A204.1 (cell line): ENCODE data around the gene POLD3.
"Not testable (repeated sequence)": the region's sequence is repeated elsewhere in the genome, so short reads cannot be mapped to it uniquely, and the experiment has no call there.

Source experiments
- FAIRE-seq: peaks from 2 replicates; lab custom pipeline; 2012; peaks lifted over from hg19 to GRCh38; lab: Jason Lieb, UNC

Gene POLD3

DNA sequence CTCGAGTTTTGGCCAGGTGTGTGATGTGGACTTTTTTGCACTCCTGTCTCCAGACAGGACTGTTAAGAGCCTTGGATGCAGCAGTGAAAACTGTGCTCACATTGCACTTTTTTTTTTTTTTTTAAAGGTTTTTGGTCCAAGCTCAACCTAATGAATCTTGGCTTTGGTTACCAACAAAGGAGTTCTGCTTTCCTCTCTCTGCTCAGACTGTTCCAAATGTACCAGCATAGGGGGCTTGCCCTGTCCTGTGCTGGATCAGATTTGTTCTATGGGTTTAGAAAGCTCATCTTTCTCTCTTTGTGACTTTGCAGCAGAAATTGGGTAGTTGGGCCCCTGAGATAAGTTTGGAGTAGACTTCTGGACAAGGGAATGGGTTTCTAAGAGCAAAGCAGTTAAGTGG lies 45.3 kb downstream of the POLD3 start:
- FAIRE-seq = no peak

- FAIRE-seq = no peak
Measured at GRCh38 chr11:74638869-74639268, 46.5 kb downstream of the POLD3 start.

DNA sequence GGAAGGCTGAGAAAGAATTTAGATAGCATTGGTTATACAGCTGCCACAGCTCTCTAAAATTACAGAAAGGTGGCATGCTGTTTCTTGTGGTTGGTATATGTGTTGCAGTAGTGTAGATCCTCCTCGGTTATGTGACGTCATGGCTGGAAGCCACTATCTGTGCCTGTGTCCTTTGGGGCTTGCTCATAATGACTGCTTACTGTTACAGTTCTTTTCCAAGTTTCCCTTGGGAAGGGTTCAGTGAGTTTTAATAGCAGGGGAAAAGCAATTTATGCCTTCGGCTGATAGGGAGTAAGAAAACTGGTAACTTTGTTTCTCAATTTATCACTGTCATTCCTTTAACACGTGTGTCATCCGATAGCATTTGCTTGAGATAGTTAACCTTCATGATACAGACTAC lies 47.2 kb downstream of the POLD3 start:
- FAIRE-seq = no peak

DNA sequence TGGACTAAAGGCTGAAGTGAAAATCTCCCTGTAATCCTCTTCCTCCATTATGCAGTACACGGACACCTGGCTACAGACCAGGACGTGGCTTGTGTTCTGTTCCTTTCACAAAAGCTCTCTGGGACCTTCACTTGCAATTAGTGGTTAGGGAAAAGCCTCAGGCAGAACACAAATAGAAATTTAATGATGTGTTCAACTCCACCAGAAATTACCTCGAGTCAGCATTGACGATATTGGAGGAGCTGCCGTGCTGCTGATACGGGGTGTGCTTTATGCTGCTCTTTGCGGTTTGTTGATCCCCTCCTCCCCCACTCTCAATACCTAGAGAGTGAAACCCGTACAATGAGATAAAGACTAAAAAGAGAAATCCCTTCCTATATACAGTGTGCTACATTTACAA lies 48.9 kb downstream of the POLD3 start:
- FAIRE-seq = no peak

DNA sequence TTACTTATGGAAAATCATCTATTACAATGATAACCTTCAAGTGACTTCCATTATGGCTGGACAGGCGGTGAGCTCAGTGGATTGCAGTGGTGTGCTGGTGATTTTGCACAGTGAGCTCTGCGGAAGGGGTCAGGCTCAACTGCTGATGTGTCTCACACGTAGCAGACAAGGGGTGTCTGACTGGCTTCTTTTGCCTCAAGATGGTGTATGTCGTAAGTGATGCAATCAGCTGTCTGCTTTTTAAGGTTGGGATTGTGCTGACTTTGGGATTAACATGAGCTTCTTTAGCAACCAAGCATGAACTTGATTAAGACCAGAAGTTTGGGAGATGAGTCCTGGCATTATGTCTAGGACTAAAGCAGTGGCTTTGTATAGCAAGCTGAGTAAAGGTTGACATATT lies 49.5 kb downstream of the POLD3 start:
- FAIRE-seq = no peak

DNA sequence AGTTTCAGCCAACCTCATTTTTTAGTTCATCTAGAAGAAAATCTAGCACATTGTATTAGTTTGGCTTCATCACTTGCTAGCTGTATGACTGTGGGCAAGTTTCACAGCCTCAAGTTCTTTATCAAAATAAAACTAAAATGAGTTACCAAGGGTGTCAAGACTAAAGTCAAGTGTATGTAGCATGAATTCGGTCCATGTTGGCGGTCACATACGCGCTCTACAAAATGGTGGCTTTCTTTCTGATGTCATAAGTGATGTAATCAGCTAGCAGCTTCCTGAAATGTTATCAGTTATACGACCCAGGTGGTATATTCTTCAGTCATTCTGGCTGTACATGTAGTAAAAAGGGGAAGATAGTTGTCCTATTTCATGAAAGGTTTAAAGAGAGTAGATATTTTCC lies 50.5 kb downstream of the POLD3 start:
- no peak for FAIRE-seq

DNA sequence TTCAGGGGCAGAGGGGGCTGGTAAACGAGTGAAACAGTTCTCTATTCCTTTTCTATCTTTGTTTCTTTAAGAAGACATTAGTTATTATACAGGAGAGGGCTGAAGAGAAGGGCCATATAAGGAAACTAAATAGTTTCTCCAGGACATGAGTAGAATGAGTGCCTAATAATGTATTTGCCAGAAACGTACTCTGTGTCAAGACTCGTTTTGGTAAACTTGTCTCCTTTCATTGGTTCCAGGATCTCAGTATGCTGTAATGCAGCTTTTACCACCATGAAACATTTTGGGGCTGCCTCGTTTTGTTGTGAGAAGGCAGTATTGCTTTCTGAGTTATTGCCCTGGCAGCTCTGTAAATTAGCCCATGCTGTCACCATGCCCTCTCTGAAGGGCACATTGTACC lies 51.7 kb downstream of the POLD3 start:
- FAIRE-seq = no peak

GRCh38 chr11:74646215-74646614 lies 53.8 kb downstream of the POLD3 start:
- FAIRE-seq = no peak

- FAIRE-seq = no peak
Measured at GRCh38 chr11:74646954-74647353, 54.6 kb downstream of the POLD3 start.

DNA sequence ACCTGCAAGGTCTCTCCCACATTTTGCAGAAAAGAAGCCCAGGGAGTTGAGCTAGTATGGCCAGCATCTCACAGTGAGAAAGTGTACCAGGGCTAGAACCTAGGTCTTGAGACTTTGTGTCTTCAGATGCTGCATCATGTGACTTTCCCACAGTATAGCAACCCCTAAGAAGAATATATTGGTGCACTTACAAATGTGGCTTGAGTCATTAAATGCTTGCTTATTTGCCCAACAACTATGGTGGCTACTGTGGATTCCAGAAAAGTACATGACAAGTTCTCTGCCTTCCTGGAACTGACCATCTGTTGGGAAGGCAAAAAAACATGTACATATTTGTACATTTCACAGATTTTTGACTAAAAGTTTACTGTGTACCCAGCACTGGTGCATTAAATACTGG lies 55.0 kb downstream of the POLD3 start:
- FAIRE-seq = no peak

- FAIRE-seq = no peak
Measured at GRCh38 chr11:74647831-74648230, 55.4 kb downstream of the POLD3 start.

DNA sequence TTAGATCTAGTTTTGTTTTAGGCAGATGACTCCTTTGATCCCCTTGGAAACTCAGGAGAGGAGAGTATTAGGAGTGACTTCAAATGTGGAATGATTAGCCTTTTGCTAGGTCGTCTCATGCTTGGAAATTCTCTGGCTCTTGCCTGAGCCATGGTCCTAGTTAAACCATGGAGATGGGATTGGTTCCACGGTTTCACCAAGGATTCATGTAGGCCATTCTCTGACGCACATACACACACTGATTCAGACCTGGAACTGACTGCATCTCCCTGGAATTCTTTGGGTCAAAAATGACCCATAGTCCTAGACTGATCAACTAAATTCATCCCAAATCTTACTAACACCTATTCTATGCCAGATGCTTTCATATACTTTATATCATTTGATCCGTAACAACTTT lies 56.5 kb downstream of the POLD3 start:
- FAIRE-seq = no peak

DNA sequence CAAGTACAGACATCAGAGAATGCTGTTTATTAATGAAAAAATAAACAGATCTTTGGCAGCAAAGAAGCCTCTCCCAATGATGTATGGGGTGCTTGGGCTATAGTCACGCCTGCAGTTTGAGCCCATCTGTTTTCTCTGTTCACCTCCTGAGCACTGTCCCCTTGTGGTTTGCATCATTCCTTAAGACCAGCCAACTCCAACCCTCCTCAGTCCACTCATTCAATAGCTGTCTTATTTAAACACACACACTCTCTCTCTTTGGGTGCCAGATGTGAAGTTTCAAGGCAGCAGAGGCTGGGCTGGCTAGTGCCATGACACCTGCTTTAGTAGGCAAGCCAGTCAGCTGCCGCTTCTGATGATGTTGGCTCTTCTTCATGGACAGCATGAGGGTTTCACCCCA lies 58.1 kb downstream of the POLD3 start:
- no peak for FAIRE-seq

DNA sequence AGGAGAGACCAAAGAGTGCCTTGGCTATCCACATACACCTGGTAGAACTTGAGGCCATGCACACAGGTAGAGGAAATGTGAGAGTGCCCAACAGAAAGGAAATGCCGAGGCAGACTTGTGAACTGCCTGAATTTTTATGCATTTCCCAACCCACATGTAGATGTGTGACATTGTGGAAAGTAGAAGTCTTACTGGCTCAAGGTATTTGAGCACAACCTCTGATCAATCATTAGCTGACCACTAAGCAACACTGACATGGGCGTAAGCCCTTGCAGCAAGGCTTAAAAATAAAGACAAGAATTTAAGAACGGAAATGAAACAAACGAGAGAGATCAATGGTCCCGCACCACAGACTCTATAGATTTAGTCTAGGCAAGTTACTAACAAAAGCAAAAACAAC lies 62.6 kb downstream of the POLD3 start:
- FAIRE-seq = no peak

DNA sequence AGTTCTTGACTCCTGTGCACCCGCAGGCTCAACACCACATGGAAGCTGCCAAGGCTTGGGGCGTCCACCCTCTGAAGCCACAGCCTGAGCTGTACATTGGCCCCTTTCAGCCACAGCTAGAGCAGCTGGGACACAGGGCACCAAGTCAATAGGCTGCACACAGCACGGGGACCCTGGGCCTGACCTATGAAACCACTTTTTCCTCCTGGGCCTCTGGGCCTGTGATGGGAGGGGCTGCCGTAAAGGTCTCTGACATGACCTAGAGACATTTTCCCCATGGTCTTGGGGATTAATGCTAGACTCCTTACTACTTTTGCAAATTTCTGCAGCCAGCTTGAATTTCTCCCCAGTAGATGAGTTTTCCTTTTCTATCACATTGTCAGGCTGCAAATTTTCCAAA lies 66.7 kb downstream of the POLD3 start:
- not testable (repeated sequence) for FAIRE-seq

DNA sequence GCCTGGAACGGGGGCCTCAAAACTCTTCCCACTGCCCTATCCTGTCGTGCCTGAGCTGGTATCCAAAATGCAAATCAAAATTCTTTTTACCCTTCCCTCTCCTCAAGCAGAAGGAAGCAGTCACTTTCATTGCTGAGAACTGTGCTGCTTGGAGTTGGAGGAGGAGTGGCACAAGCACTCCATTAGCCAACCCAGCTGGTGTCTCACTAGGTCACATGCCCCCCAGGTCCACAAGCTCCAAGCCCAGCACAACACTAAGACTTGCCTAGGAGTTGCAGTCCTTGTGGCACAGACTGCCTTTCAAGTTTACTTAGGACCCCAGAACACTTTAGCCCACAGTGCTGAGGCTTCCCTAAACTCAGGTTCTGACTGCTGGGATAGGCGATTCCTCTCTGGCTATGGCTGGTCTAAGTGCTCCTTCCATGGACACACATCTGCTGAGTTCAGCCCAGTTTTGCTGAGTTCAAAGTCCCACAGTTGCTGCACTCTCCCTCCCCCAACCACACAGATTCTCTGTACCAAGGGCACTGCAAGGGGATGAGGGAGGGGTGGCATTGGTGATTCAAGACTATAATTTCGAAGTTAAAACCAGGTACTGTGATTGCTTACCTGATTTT lies 70.2 kb downstream of the POLD3 start:
- no peak for FAIRE-seq

DNA sequence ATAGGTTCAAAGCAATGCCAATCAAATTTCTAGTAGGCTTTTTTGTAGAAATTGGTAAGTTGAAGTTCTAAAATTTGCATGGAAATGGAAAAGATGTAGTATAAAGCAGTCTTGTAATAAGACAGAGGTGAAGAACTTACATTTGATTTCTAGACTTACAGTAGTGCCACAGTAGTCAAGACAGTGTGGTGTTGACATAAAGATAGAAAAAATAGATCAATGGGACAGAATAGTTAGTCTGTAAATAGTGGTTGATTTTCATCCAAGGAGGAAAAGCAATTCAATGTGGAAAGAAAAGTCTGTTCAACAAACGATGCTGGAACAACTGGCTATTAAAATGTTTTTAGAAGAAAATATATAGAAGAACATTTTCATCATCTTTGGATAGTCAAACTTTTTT lies 70.9 kb downstream of the POLD3 start:
- FAIRE-seq = no peak

DNA sequence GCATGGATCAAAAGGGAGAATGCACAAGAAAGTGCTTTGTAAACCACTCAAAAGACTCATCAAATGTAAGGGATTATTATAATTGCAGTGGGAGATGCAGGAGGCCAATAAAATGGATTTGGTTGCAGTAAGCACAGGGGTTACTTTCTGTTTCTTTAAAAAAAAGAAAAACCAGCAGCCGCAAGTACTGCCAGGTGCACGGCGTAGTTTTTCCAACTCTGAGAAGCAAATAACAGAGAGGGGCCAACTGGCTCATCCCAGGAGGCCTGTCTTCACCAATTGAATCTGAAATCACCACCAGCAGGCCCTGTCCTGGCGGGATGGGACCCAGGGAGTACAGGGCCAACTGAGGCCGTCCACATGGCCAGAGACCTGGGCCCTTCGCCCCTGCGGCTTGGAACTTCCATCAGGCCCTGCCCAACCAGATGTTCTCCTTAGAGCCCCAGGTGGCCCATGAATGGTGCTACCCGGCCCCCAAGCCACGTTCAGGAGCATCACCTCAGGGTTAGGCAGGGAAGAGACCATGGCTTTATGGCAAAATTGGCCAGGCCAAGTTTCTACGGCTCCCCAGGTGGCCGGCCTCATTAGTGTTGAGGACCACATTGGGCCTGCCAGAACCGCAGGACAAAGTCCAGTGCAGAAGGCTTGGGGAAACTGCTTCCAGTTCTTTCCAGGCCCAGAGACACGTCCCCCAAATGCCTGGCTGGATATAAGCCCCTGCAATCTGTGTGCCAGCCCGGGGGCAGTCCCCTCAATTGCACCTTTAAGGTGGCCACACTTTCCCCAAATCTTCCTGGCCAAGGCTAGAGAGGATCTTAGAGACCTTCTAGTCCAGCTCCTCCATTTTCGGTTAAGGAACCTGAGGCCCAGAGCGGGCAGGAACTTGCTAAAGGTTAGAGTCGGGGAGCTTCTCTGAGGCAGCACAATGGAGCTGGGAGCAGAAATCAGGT lies 77.1 kb downstream of the POLD3 start:
- no peak for FAIRE-seq

- no peak for FAIRE-seq
Measured at GRCh38 chr11:74670171-74670570, 77.8 kb downstream of the POLD3 start.

GRCh38 chr11:74671520-74672196 lies 79.3 kb downstream of the POLD3 start:
- no peak for FAIRE-seq

DNA sequence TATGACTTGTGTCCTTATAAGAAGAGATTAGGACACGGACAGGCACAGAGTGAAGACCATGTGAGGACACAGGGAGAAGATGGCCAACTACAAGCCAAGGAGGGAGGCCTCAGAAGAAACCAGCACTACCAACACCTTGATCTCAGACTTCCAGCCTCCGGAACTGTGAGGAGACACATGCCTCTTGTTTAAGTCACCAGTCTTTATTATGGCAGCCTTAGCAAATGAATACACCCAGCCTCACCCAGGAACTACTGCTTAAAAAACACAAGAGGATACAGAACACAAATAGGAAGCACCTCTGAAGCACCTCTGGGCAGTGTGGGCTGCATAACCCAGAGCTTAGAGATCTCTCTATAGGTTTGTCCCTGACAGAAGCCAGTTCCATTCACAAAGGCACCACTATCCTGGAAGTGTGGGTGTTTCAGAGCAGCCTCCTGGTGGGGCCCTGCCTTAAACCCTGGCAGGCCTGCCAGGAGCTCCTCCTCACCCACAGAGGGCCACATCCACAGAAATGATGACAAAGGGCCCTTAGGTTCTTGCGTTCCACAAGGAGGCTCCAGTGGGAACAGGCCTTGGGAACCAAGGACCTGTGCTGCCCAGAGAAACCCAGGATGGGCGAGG lies 80.1 kb downstream of the POLD3 start:
- FAIRE-seq = no peak

GRCh38 chr11:74672956-74673692 lies 80.7 kb downstream of the POLD3 start:
- no peak for FAIRE-seq
